Loucy (cell line): ENCODE results near the gene PCTP.

Experiments used
- CTCF ChIP-seq: fragments of 200-600 bp; sonication (generic); conservative IDR thresholded peaks from 2 replicates; pipeline ENCODE4 v1.5.1; 2014; ENCODE audit warnings: mild to moderate bottlenecking, antibody characterized with exemption, low read length
- EZH2phosphoT487 ChIP-seq: fragments of 200-600 bp; IDR thresholded peaks from 2 replicates; pipeline ENCODE4 v1.6.1; 2018; ENCODE audit warnings: antibody characterized with exemption, mild to moderate bottlenecking, moderate library complexity, borderline replicate concordance

- TF ChIP-seq CTCF, result no peak
- no peak for TF ChIP-seq EZH2phosphoT487
Observed at GRCh38 chr17:55773671-55774070, 22.8 kb downstream of the PCTP start.
